Neural crest cell (in vitro differentiated cells): ENCODE data around the gene ANKRD24. TPM values are rescaled to one million over a fixed set of nuclear protein-coding genes. Genes with fewer than 3 reads are reported as not detected.

Experiments
- DNase-seq: peaks from one replicate; pipeline ENCODE4 v3.0.0; 2021; ENCODE audit warnings: low read depth, mixed read lengths, low spot score
- H3K27ac Mint-ChIP-seq: one replicate; pipeline ENCODE4 v1.8.0; 2021; ENCODE audit warnings: mild to moderate bottlenecking, mixed read lengths; ENCODE audit not compliant: unreplicated experiment
- H3K27me3 Mint-ChIP-seq: 2 replicates; pipeline ENCODE4 v1.8.0; 2021; ENCODE audit warnings: low read depth, mild to moderate bottlenecking, mixed read lengths
- H3K36me3 Mint-ChIP-seq: 2 replicates; pipeline ENCODE4 v1.8.0; 2021; ENCODE audit warnings: low read depth, mild to moderate bottlenecking, mixed read lengths
- H3K4me1 Mint-ChIP-seq: 2 replicates; pipeline ENCODE4 v1.8.0; 2021; ENCODE audit warnings: mixed read lengths
- H3K4me3 Mint-ChIP-seq: one replicate; pipeline ENCODE4 v1.8.0; 2021; ENCODE audit warnings: mild to moderate bottlenecking, mixed read lengths
- H3K9me3 Mint-ChIP-seq: 2 replicates; pipeline ENCODE4 v1.8.0; 2021; ENCODE audit warnings: mixed read lengths
- CTCF ChIP-seq: fragments of 200-600 bp; sonication (generic); conservative IDR thresholded peaks from 2 replicates; pipeline ENCODE4 v1.5.0; 2021; ENCODE audit warnings: antibody characterized with exemption, mild to moderate bottlenecking
- total RNA-seq: library from RNA; stranded (reverse); gene quantifications from 2 replicates; pipeline ENCODE4 v1.2.1, GENCODE V29; 2021

ANKRD24 gene
- total RNA-seq, 1 donor from 2014 or later = 0.19 TPM

- Mint-ChIP-seq H3K36me3 (no peaks in the 10 kb centered on the region), H3K27me3 (peaks cover 26% of the 10 kb centered on the region), H3K4me1 (peaks cover 22% of the 10 kb centered on the region), H3K4me3 (peak overlapping the region; percentile 73), H3K9me3 (no peaks in the 10 kb centered on the region), H3K27ac (peak overlapping the region; percentile 27)
- TF ChIP-seq CTCF = no peak
- no peak for DNase-seq
Observed at GRCh38 chr19:4183967-4184717, 1.7 kb downstream of the ANKRD24 start.

- Mint-ChIP-seq H3K4me3 (peak overlapping the region; percentile 68), H3K27me3 (peaks cover 29% of the 10 kb centered on the region), H3K4me1 (peaks cover 18% of the 10 kb centered on the region), H3K36me3 (no peaks in the 10 kb centered on the region), H3K9me3 (no peaks in the 10 kb centered on the region), H3K27ac (no peak overlapping the region)
- no peak for DNase-seq
- TF ChIP-seq CTCF = no peak
Observed at GRCh38 chr19:4184718-4185352, 2.3 kb downstream of the ANKRD24 start.

- H3K4me3 Mint-ChIP-seq = peak overlapping the region; percentile 68
- H3K4me1 Mint-ChIP-seq = peaks cover 18% of the 10 kb centered on the region
- H3K27ac Mint-ChIP-seq = no peak overlapping the region
- H3K36me3 Mint-ChIP-seq = no peaks in the 10 kb centered on the region
- no peak for TF ChIP-seq CTCF
- no peaks in the 10 kb centered on the region for H3K9me3 Mint-ChIP-seq
- no peak for DNase-seq
- H3K27me3 Mint-ChIP-seq = peaks cover 29% of the 10 kb centered on the region
Observed at GRCh38 chr19:4185413-4186086, 3.1 kb downstream of the ANKRD24 start.

GRCh38 chr19:4186087-4186993, 3.9 kb downstream of the ANKRD24 start:
- H3K36me3 Mint-ChIP-seq = no peaks in the 10 kb centered on the region
- peak overlapping the region; percentile 45 for H3K4me3 Mint-ChIP-seq
- H3K27me3 Mint-ChIP-seq = peaks cover 29% of the 10 kb centered on the region
- peak; percentile 95 for DNase-seq
- no peaks in the 10 kb centered on the region for H3K9me3 Mint-ChIP-seq
- peaks cover 15% of the 10 kb centered on the region for H3K4me1 Mint-ChIP-seq
- H3K27ac Mint-ChIP-seq = no peak overlapping the region
- TF ChIP-seq CTCF = peak; percentile 77
